MCF 10A (cell line): ENCODE measurements around the gene TMEFF2. TPM values are rescaled to one million over a fixed set of nuclear protein-coding genes. Genes with fewer than 3 reads are reported as not detected.
"Not testable (repeated sequence)": the region's sequence is repeated elsewhere in the genome, so short reads cannot be mapped to it uniquely, and the experiment has no call there.

Experiments used
- BruUV-seq: library from RNA; stranded (reverse); fragments of 400-500 nt; replicated peaks from 2 replicates; lab custom pipeline; 2021; lab: Mats Ljungman, UMichigan
- CTCF ChIA-PET: fragments of 300-600 bp; sonication (Branson Sonifier 250); formaldehyde crosslinking; extraction: SDS; loops from one replicate; lab custom pipeline; 2021; ENCODE audit warnings: antibody characterized with exemption, inconsistent platforms; lab: Yijun Ruan, JAX
- POLR2A ChIA-PET: fragments of 300-600, 350-650 bp; sonication (Branson Sonifier 250); formaldehyde crosslinking; extraction: SDS; loops from one replicate; lab custom pipeline; 2020; ENCODE audit warnings: antibody characterized with exemption, inconsistent platforms; lab: Yijun Ruan, JAX
- DNase-seq: peaks from one replicate; pipeline ENCODE4 v3.0.0-alpha.2; 2018; ENCODE audit not compliant: unreplicated experiment
- H3K27ac Mint-ChIP-seq: one replicate; pipeline ENCODE4 v1.8.0; 2022; ENCODE audit warnings: mild to moderate bottlenecking, low read depth, mixed read lengths; ENCODE audit not compliant: unreplicated experiment
- H3K27me3 Mint-ChIP-seq: one replicate; pipeline ENCODE4 v1.8.0; 2022; ENCODE audit warnings: mixed read lengths; ENCODE audit not compliant: insufficient read depth, unreplicated experiment
- H3K36me3 Mint-ChIP-seq: one replicate; pipeline ENCODE4 v1.8.0; 2022; ENCODE audit warnings: mild to moderate bottlenecking, moderate library complexity, mixed read lengths; ENCODE audit not compliant: insufficient read depth, unreplicated experiment
- H3K4me1 Mint-ChIP-seq: one replicate; pipeline ENCODE4 v1.8.0; 2022; ENCODE audit warnings: mixed read lengths; ENCODE audit not compliant: insufficient read depth, unreplicated experiment
- H3K4me3 Mint-ChIP-seq: one replicate; pipeline ENCODE4 v1.8.0; 2022; ENCODE audit warnings: mild to moderate bottlenecking, moderate library complexity, mixed read lengths; ENCODE audit not compliant: unreplicated experiment
- H3K9me3 Mint-ChIP-seq: one replicate; pipeline ENCODE4 v1.8.0; 2022; ENCODE audit warnings: mixed read lengths; ENCODE audit not compliant: unreplicated experiment
- intact Hi-C: fragments of 100-400 bp; cut with micrococcal nuclease; formaldehyde crosslinking; loops from 2 replicates; pipeline ENCODE4 v1.14.1; 2022
- total RNA-seq: library from RNA; stranded (reverse); gene quantifications from 2 replicates; pipeline ENCODE4 v1.2.3, GENCODE V29; 2022
- TF ChIP-seq, protein P1 (sequence below): fragments of 200-600 bp; IDR thresholded peaks from one replicate; pipeline ENCODE4 v1.8.0; 2022; ENCODE audit warnings: antibody characterized with exemption, mild to moderate bottlenecking; ENCODE audit not compliant: unreplicated experiment

The TMEFF2 gene
- total RNA-seq, 1 experiment from 2014 or later, result not detected

- Mint-ChIP-seq H3K9me3 (no peaks in the 10 kb centered on the region), H3K27ac (peak overlapping the region; percentile 11), H3K36me3 (no peaks in the 10 kb centered on the region), H3K4me3 (no peak overlapping the region), H3K4me1 (peaks cover 9% of the 10 kb centered on the region), H3K27me3 (no peaks in the 10 kb centered on the region)
- no peak for DNase-seq
- intact Hi-C loops, result loop anchor here (5.0 kb wide), 1 partner anchor 268 kb away; no protein-coding TSS in a partner anchor
- TF ChIP-seq, protein P1, sequence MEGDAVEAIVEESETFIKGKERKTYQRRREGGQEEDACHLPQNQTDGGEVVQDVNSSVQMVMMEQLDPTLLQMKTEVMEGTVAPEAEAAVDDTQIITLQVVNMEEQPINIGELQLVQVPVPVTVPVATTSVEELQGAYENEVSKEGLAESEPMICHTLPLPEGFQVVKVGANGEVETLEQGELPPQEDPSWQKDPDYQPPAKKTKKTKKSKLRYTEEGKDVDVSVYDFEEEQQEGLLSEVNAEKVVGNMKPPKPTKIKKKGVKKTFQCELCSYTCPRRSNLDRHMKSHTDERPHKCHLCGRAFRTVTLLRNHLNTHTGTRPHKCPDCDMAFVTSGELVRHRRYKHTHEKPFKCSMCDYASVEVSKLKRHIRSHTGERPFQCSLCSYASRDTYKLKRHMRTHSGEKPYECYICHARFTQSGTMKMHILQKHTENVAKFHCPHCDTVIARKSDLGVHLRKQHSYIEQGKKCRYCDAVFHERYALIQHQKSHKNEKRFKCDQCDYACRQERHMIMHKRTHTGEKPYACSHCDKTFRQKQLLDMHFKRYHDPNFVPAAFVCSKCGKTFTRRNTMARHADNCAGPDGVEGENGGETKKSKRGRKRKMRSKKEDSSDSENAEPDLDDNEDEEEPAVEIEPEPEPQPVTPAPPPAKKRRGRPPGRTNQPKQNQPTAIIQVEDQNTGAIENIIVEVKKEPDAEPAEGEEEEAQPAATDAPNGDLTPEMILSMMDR, result no peak
- CTCF ChIA-PET, result no interaction called here
- POLR2A ChIA-PET, result no interaction called here
- no TSS peak for BruUV-seq
Observed at GRCh38 chr2:192145496-192145895, 49.2 kb downstream of the TMEFF2 start.

GRCh38 chr2:192140236-192140839, 54.4 kb downstream of the TMEFF2 start:
- no peaks in the 10 kb centered on the region for H3K27me3 Mint-ChIP-seq
- CTCF ChIA-PET, result no interaction called here
- TF ChIP-seq, protein P1, result no peak
- intact Hi-C loops, result no loop called here
- BruUV-seq, result no TSS peak
- DNase-seq, result no peak
- H3K27ac Mint-ChIP-seq, result no peak overlapping the region
- no peaks in the 10 kb centered on the region for H3K36me3 Mint-ChIP-seq
- H3K4me1 Mint-ChIP-seq, result peaks cover 5% of the 10 kb centered on the region
- H3K9me3 Mint-ChIP-seq, result no peaks in the 10 kb centered on the region
- POLR2A ChIA-PET, result interaction anchor here (1.4 kb wide), 1 partner anchor 13 kb away, joined by 4 read pairs; no protein-coding TSS in a partner anchor
- no peak overlapping the region for H3K4me3 Mint-ChIP-seq

GRCh38 chr2:192139813-192140212, 54.9 kb downstream of the TMEFF2 start:
- no peaks in the 10 kb centered on the region for H3K9me3 Mint-ChIP-seq
- H3K4me1 Mint-ChIP-seq, result peaks cover 5% of the 10 kb centered on the region
- CTCF ChIA-PET, result no interaction called here
- intact Hi-C loops, result no loop called here
- TF ChIP-seq, protein P1, result no peak
- no peak for DNase-seq
- BruUV-seq, result no TSS peak
- H3K27ac Mint-ChIP-seq, result no peak overlapping the region
- POLR2A ChIA-PET, result no interaction called here
- H3K27me3 Mint-ChIP-seq, result no peaks in the 10 kb centered on the region
- no peaks in the 10 kb centered on the region for H3K36me3 Mint-ChIP-seq
- H3K4me3 Mint-ChIP-seq, result no peak overlapping the region

DNA sequence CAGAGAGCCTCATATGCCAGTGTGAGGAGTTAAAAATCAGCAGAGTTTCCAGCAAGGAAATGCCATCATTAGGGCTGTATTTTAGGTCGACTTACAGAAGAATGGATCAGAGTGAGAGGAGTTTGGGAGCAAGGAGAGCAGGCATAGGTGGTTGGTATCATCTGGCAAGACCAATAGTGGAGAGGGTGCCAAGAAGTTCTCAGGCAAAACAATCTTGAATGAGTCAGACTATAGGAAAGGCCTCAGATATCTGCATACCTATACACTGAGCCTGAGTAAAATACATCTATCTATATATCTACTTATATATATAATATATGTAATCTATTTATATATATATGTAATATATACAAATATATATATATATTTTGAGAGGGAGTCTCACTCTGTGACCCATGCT, 57.3 kb downstream of the TMEFF2 start:
- CTCF ChIA-PET, result no interaction called here
- peaks cover 5% of the 10 kb centered on the region for H3K4me1 Mint-ChIP-seq
- no peaks in the 10 kb centered on the region for H3K9me3 Mint-ChIP-seq
- no peaks in the 10 kb centered on the region for H3K36me3 Mint-ChIP-seq
- H3K27me3 Mint-ChIP-seq, result no peaks in the 10 kb centered on the region
- H3K4me3 Mint-ChIP-seq, result no peak overlapping the region
- BruUV-seq, result no TSS peak
- TF ChIP-seq, protein P1, result no peak
- intact Hi-C loops, result no loop called here
- no peak overlapping the region for H3K27ac Mint-ChIP-seq
- POLR2A ChIA-PET, result no interaction called here
- peak; percentile 23 for DNase-seq

DNA sequence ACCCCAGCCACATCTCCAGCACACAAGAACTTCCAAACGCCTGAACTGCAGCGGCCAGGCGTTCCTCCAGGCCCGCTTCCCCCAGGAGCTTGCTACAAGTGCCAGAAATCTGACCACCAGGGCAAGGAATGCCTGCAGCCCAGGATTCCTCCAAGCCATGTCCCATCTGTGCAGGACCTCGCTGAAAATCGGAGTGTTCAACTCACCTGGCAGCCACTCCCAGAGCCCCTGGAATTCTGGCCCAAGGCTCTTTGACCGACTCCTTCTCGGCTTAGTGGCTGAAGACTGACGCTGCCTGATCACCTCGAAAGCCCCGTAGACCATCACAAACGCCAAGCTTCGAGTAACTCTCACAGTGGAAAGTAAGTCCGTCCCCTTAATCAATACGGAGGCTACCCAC, 62.1 kb downstream of the TMEFF2 start:
- CTCF ChIA-PET, BruUV-seq, H3K27ac Mint-ChIP-seq, intact Hi-C loops, H3K4me1 Mint-ChIP-seq, H3K4me3 Mint-ChIP-seq, H3K9me3 Mint-ChIP-seq, DNase-seq, H3K36me3 Mint-ChIP-seq, H3K27me3 Mint-ChIP-seq, POLR2A ChIA-PET: not testable (repeated sequence)

DNA sequence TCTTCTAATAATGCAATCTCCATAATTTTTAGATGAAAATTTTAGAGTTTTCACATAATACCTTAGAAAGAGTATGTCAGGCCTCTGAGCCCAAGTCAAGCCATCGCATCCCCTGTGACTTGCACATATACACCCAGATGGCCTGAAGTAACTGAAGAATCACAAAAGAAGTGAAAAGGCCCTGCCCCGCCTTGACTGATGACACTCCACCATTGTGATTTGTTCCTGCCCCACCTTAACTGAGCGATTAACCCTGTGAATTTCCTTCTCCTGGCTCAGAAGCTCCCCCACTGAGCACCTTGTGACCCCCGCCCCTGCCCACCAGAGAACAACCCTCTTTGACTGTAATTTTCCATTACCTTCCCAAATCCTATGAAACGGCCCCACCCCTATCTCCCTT, 64.4 kb downstream of the TMEFF2 start:
- H3K4me3 Mint-ChIP-seq, result not testable (repeated sequence)

More for the DNA sequence above, 64.4 kb downstream of the TMEFF2 start:
- POLR2A ChIA-PET, H3K4me1 Mint-ChIP-seq, H3K27me3 Mint-ChIP-seq, H3K9me3 Mint-ChIP-seq, H3K36me3 Mint-ChIP-seq, H3K27ac Mint-ChIP-seq, intact Hi-C loops, BruUV-seq, CTCF ChIA-PET, DNase-seq: not testable (repeated sequence)
